Hepatocyte (in vitro differentiated cells): Measurements from ENCODE around the gene ZNF775. TPM values are rescaled to one million over a fixed set of nuclear protein-coding genes. Genes with fewer than 3 reads are reported as not detected.

ENCODE experiments used
- DNase-seq: peaks from one replicate; pipeline ENCODE4 v3.0.0-alpha.2; 2016; ENCODE audit warnings: low spot score
- H2AFZ ChIP-seq: fragments of 200-600 bp; sonication (generic); 2 replicates; pipeline ENCODE4 v1.6.0; 2016; ENCODE audit warnings: antibody characterized with exemption, mild to moderate bottlenecking
- H3K27ac ChIP-seq: fragments of 200-600 bp; sonication (generic); 2 replicates; pipeline ENCODE4 v1.5.1; 2016; ENCODE audit warnings: mild to moderate bottlenecking
- H3K27me3 ChIP-seq: fragments of 200-600 bp; sonication (generic); 2 replicates; pipeline ENCODE4 v1.6.1; 2016
- H3K36me3 ChIP-seq: fragments of 200-600 bp; sonication (generic); replicated peaks from 2 replicates; pipeline ENCODE4 v1.5.1; 2016; ENCODE audit warnings: low read depth; ENCODE audit not compliant: insufficient read depth
- H3K4me1 ChIP-seq: fragments of 200-600 bp; sonication (generic); 2 replicates; pipeline ENCODE4 v1.5.1; 2016; ENCODE audit warnings: mild to moderate bottlenecking, moderate library complexity; ENCODE audit not compliant: insufficient read depth
- H3K4me2 ChIP-seq: fragments of 200-600 bp; sonication (generic); 2 replicates; pipeline ENCODE4 v1.6.0; 2016
- H3K4me3 ChIP-seq: fragments of 200-600 bp; sonication (generic); 2 replicates; pipeline ENCODE4 v1.5.1; 2016; ENCODE audit warnings: mild to moderate bottlenecking
- H3K79me2 ChIP-seq: fragments of 200-600 bp; sonication (generic); 2 replicates; pipeline ENCODE4 v1.6.0; 2017; ENCODE audit warnings: mild to moderate bottlenecking
- H3K9me2 ChIP-seq: fragments of 200-600 bp; sonication (generic); replicated peaks from 2 replicates; pipeline ENCODE4 v1.6.0; 2017; ENCODE audit warnings: mild to moderate bottlenecking; ENCODE audit not compliant: insufficient read depth
- H3K9me3 ChIP-seq: fragments of 200-600 bp; sonication (generic); 2 replicates; pipeline ENCODE4 v1.5.1; 2016; ENCODE audit warnings: low read depth, mild to moderate bottlenecking
- H4K20me1 ChIP-seq: fragments of 200-600 bp; sonication (generic); 2 replicates; pipeline ENCODE4 v1.6.0; 2016; ENCODE audit warnings: mild to moderate bottlenecking; ENCODE audit not compliant: insufficient read depth, poor library complexity, severe bottlenecking
- CTCF ChIP-seq: fragments of 200-600 bp; sonication (generic); IDR thresholded peaks from 2 replicates; pipeline ENCODE4 v1.5.1; 2016; ENCODE audit warnings: antibody characterized with exemption, mild to moderate bottlenecking; ENCODE audit not compliant: poor library complexity
- EZH2 ChIP-seq: fragments of 200-600 bp; sonication (generic); IDR thresholded peaks from 2 replicates; pipeline ENCODE4 v1.6.1; 2016; ENCODE audit warnings: antibody characterized with exemption, mild to moderate bottlenecking, borderline replicate concordance
- EZH2phosphoT487 ChIP-seq: fragments of 200-600 bp; sonication (generic); IDR thresholded peaks from one replicate; pipeline ENCODE4 v1.6.1; 2018; ENCODE audit warnings: antibody characterized with exemption, mild to moderate bottlenecking, low read depth, moderate library complexity; ENCODE audit not compliant: unreplicated experiment, severe bottlenecking
- WGBS: methylation state at CpG from one replicate; pipeline ENCODE4 v1.1.6; 2016; ENCODE audit warnings: low lambda C conversion rate; ENCODE audit errors: missing lambda C conversion rate; 5-methylcytosine and 5-hydroxymethylcytosine counted together
- polyA plus RNA-seq: library from polyadenylated mRNA; unstranded; fragments of >200 nt; fragmentation: Nextera tagmentation; extraction: Ambion mirVana; gene quantifications from 2 replicates; pipeline ENCODE4 v1.2.1, GENCODE V29; 2016
- total RNA-seq: library from RNA; depleted of rRNA; stranded (reverse); fragments of >200 nt; gene quantifications from 2 replicates; pipeline ENCODE4 v1.2.3, GENCODE V29; 2014

ZNF775 gene
- total and polyA plus RNA-seq, 2 experiments from 2014 or later, result 5.2 to 10.6 TPM

- H4K20me1 ChIP-seq, result no peaks in the 10 kb centered on the region
- H2AFZ ChIP-seq, result peak overlapping the region; percentile 96
- peak overlapping the region; percentile 96 for H3K27ac ChIP-seq
- no peaks in the 10 kb centered on the region for H3K36me3 ChIP-seq
- DNase-seq, result peak; percentile 6
- H3K4me3 ChIP-seq, result no peak overlapping the region
- TF ChIP-seq EZH2phosphoT487, result no peak
- TF ChIP-seq CTCF, result no peak
- TF ChIP-seq EZH2, result no peak
- no peaks in the 10 kb centered on the region for H3K9me3 ChIP-seq
- peaks cover 46% of the 10 kb centered on the region for H3K4me1 ChIP-seq
- no peaks in the 10 kb centered on the region for H3K9me2 ChIP-seq
- H3K79me2 ChIP-seq, result peaks cover 2% of the 10 kb centered on the region
- 84% methylated on average over 13 of the region's 13 CpGs for WGBS
- peak overlapping the region; percentile 94 for H3K4me2 ChIP-seq
- H3K27me3 ChIP-seq, result no peaks in the 10 kb centered on the region
Observed at GRCh38 chr7:150403376-150404171, 24.4 kb downstream of the ZNF775 start.

- Histone ChIP-seq H3K9me3 (no peaks in the 10 kb centered on the region), H4K20me1 (no peaks in the 10 kb centered on the region), H2AFZ (peak overlapping the region; percentile 96), H3K27me3 (no peaks in the 10 kb centered on the region), H3K36me3 (no peaks in the 10 kb centered on the region), H3K79me2 (peaks cover 2% of the 10 kb centered on the region), H3K4me1 (peaks cover 46% of the 10 kb centered on the region), H3K9me2 (no peaks in the 10 kb centered on the region), H3K4me3 (peak overlapping the region; percentile 55), H3K4me2 (peak overlapping the region; percentile 94), H3K27ac (peak overlapping the region; percentile 96)
- TF ChIP-seq CTCF (no peak), EZH2 (no peak), EZH2phosphoT487 (no peak)
- WGBS, result 47% methylated on average over 16 of the region's 16 CpGs
- DNase-seq, result peak; percentile 17
Observed at GRCh38 chr7:150404172-150404804, 25.2 kb downstream of the ZNF775 start.

- H3K27ac ChIP-seq, result peak overlapping the region; percentile 96
- H3K4me1 ChIP-seq, result peaks cover 42% of the 10 kb centered on the region
- no peaks in the 10 kb centered on the region for H3K36me3 ChIP-seq
- H3K4me2 ChIP-seq, result peak overlapping the region; percentile 94
- under 1% methylated on average over 75 of the region's 86 CpGs for WGBS
- peak; percentile 95 for DNase-seq
- no peaks in the 10 kb centered on the region for H3K9me2 ChIP-seq
- H3K4me3 ChIP-seq, result peak overlapping the region; percentile 55
- H2AFZ ChIP-seq, result peak overlapping the region; percentile 96
- no peaks in the 10 kb centered on the region for H3K9me3 ChIP-seq
- peaks cover 2% of the 10 kb centered on the region for H3K79me2 ChIP-seq
- H3K27me3 ChIP-seq, result no peaks in the 10 kb centered on the region
- no peaks in the 10 kb centered on the region for H4K20me1 ChIP-seq
- TF ChIP-seq CTCF, result peak; percentile 39
- TF ChIP-seq EZH2, result no peak
Observed at GRCh38 chr7:150404805-150405583, 25.9 kb downstream of the ZNF775 start.
